K562 (cell line): ENCODE data around the gene DDX39A. TPM values are rescaled to one million over a fixed set of nuclear protein-coding genes. Genes with fewer than 3 reads are reported as not detected.

Experiments
- CSDE1 ChIP-seq, 2 experiments: fragments of 450-650 bp; IDR thresholded peaks; 2 replicates each; pipeline ENCODE4 v1.6.1; 2016; ENCODE audit warnings: mild to moderate bottlenecking in 1 of 2
- ERF ChIP-seq: fragments of 450-650 bp; formaldehyde crosslinking; IDR thresholded peaks from 2 replicates; pipeline ENCODE4 v1.4.0; 2020; ENCODE audit warnings: mild to moderate bottlenecking, mixed read lengths
- ESRRB ChIP-seq: fragments of 250-450 bp; sonication (Bioruptor Pico); IDR thresholded peaks from 2 replicates; pipeline ENCODE4 v1.5.0; 2020; ENCODE audit warnings: mild to moderate bottlenecking, moderate library complexity, borderline replicate concordance
- HDAC6 ChIP-seq: IDR thresholded peaks from 2 replicates; pipeline ENCODE4 v1.6.1; 2012; ENCODE audit warnings: low read depth, mild to moderate bottlenecking, control low read depth, inconsistent platforms, low read length, moderate library complexity
- HEY1 ChIP-seq: fragments of 250-450 bp; sonication (Bioruptor Pico); IDR thresholded peaks from 2 replicates; pipeline ENCODE4 v1.5.0; 2020; ENCODE audit warnings: mild to moderate bottlenecking, moderate library complexity, borderline replicate concordance
- ILF3 ChIP-seq: fragments of 450-650 bp; IDR thresholded peaks from 2 replicates; pipeline ENCODE4 v1.6.1; 2018; ENCODE audit warnings: antibody characterized with exemption, mild to moderate bottlenecking, moderate library complexity, borderline replicate concordance
- ILK ChIP-seq: fragments of 450-650 bp; IDR thresholded peaks from 2 replicates; pipeline ENCODE4 v1.6.1; 2016; ENCODE audit warnings: missing genetic modification characterization, low read depth, mild to moderate bottlenecking, missing compliant biosample characterization, moderate library complexity, borderline replicate concordance
- LARP7 ChIP-seq: fragments of 450-650 bp; IDR thresholded peaks from 2 replicates; pipeline ENCODE4 v1.6.1; 2016
- MBD2 ChIP-seq: sonication (generic); IDR thresholded peaks from 2 replicates; pipeline ENCODE4 v1.6.1; 2016; ENCODE audit warnings: low read depth, borderline replicate concordance
- MEF2A ChIP-seq: IDR thresholded peaks from 2 replicates; pipeline ENCODE4 v1.6.1; 2011; ENCODE audit warnings: low read depth, mild to moderate bottlenecking, low read length, moderate library complexity; ENCODE audit not compliant: control insufficient read depth
- NFIX ChIP-seq: fragments of 250-450 bp; sonication (Bioruptor Pico); IDR thresholded peaks from 2 replicates; pipeline ENCODE4 v1.4.0; 2020; ENCODE audit warnings: low read depth, mild to moderate bottlenecking, moderate library complexity
- POLR2AphosphoS5 ChIP-seq: IDR thresholded peaks from 2 replicates; pipeline ENCODE4 v1.6.1; 2011; ENCODE audit warnings: mild to moderate bottlenecking, low read depth, low read length, moderate library complexity; ENCODE audit not compliant: control insufficient read depth, insufficient read depth
- RAD21 ChIP-seq, 2 experiments: fragments of 250-450 bp in 1 of 2; fragments of 450-650 bp in 1 of 2; sonication (Bioruptor Pico) in 1 of 2; formaldehyde crosslinking in 1 of 2; IDR thresholded peaks in 1 of 2; conservative IDR thresholded peaks in 1 of 2; 2 replicates each; pipeline versions ENCODE4 v1.4.0 to v1.8.0; 2020 to 2022; ENCODE audit warnings: mild to moderate bottlenecking in 2 of 2, moderate library complexity in 1 of 2
- RHOXF2B ChIP-seq: fragments of 250-450 bp; sonication (Bioruptor Pico); conservative IDR thresholded peaks from 2 replicates; pipeline ENCODE4 v1.5.1; 2021
- SETDB1 ChIP-seq: IDR thresholded peaks from one replicate; pipeline ENCODE4 v1.6.1; 2012; ENCODE audit warnings: low read length, control low read depth, inconsistent platforms
- SMARCA4 ChIP-seq: fragments of 450-650 bp; IDR thresholded peaks from 2 replicates; pipeline ENCODE4 v1.6.1; 2016
- TAF7 ChIP-seq: fragments of 450-650 bp; IDR thresholded peaks from 2 replicates; pipeline ENCODE4 v1.6.1; 2016; ENCODE audit warnings: missing genetic modification characterization, missing compliant biosample characterization
- TEAD2 ChIP-seq: fragments of 450-650 bp; IDR thresholded peaks from 2 replicates; pipeline ENCODE4 v1.6.1; 2016; ENCODE audit warnings: missing genetic modification characterization, control low read depth, missing compliant biosample characterization
- TEAD4 ChIP-seq, 2 experiments: sonication (generic) in 1 of 2; formaldehyde crosslinking in 1 of 2; IDR thresholded peaks; 2 replicates each; pipeline versions ENCODE4 v1.6.1 to v1.8.0; 2012 to 2022; ENCODE audit warnings: borderline replicate concordance in 1 of 2, inconsistent platforms in 1 of 2, low read length in 1 of 2, mild to moderate bottlenecking in 1 of 2, missing genetic modification reagents in 1 of 2
- ZNF133 ChIP-seq: fragments of 250-450 bp; sonication (Bioruptor Pico); IDR thresholded peaks from 2 replicates; pipeline ENCODE4 v1.4.0; 2020; ENCODE audit warnings: mild to moderate bottlenecking
- ZNF175 ChIP-seq: fragments of 200-800 bp; sonication (Bioruptor generic); IDR thresholded peaks from 2 replicates; pipeline ENCODE4 v1.6.1; 2016; ENCODE audit warnings: low read depth, mild to moderate bottlenecking, missing genetic modification characterization, missing compliant biosample characterization
- ZNF224 ChIP-seq: sonication (generic); formaldehyde crosslinking; IDR thresholded peaks from 2 replicates; pipeline ENCODE4 v1.8.0; 2022; ENCODE audit warnings: mild to moderate bottlenecking, missing genetic modification reagents
- ZNF311 ChIP-seq: fragments of 250-450 bp; sonication (Bioruptor Pico); IDR thresholded peaks from 2 replicates; pipeline ENCODE4 v1.4.0; 2020; ENCODE audit warnings: mild to moderate bottlenecking, moderate library complexity
- ZNF444 ChIP-seq: fragments of 250-450 bp; sonication (Bioruptor Pico); IDR thresholded peaks from 2 replicates; pipeline ENCODE4 v1.4.0; 2020; ENCODE audit warnings: mild to moderate bottlenecking, moderate library complexity
- ZNF695 ChIP-seq: fragments of 450-650 bp; formaldehyde crosslinking; IDR thresholded peaks from 2 replicates; pipeline ENCODE4 v1.4.0; 2020; ENCODE audit warnings: mild to moderate bottlenecking, moderate library complexity
- ZNF717 ChIP-seq: fragments of 250-450 bp; sonication (Bioruptor Pico); IDR thresholded peaks from 2 replicates; pipeline ENCODE4 v1.5.0; 2021
- polyA plus RNA-seq, 8 experiments: library from polyadenylated mRNA; depleted of rRNA in 4 of 8; stranded (reverse) in 5 of 8; unstranded in 3 of 8; fragments of >200 nt; fragmentation: Nextera tagmentation in 2 of 8; fragmentation: Illumina TruSeq in 1 of 8; extraction: Ambion mirVana in 2 of 8; extraction: Trizol in 1 of 8; gene quantifications; 2 replicates each; pipeline versions ENCODE4 v1.2.1 to v1.2.3, GENCODE V29; 2011 to 2014; ENCODE audit warnings: inconsistent platforms in 1 of 8, missing spikeins in 1 of 8
- total RNA-seq, 7 experiments: library from RNA; depleted of rRNA in 6 of 7; stranded (reverse); fragments of >200 nt in 6 of 7; fragmentation: Illumina TruSeq in 2 of 7; extraction: Trizol in 2 of 7; gene quantifications; 2 replicates each; pipeline versions ENCODE4 v1.2.1 to v1.2.3, GENCODE V29; 2011 to 2021; ENCODE audit warnings: low replicate concordance in 1 of 7
- TF ChIP-seq, protein P1 (sequence below): sonication (generic); formaldehyde crosslinking; IDR thresholded peaks from 2 replicates; pipeline ENCODE4 v1.8.1; 2023; ENCODE audit warnings: mild to moderate bottlenecking, missing genetic modification reagents
- TF ChIP-seq, protein P2 (sequence below): fragments of 250-450 bp; sonication (Bioruptor Pico); IDR thresholded peaks from 2 replicates; pipeline ENCODE4 v1.8.0; 2022; ENCODE audit warnings: inconsistent platforms
- TF ChIP-seq, protein P3 (sequence below): fragments of 250-450 bp; sonication (Bioruptor Pico); IDR thresholded peaks from 2 replicates; pipeline ENCODE4 v1.8.0; 2021; ENCODE audit warnings: moderate library complexity, mild to moderate bottlenecking, inconsistent platforms

Gene DDX39A
- total and polyA plus RNA-seq, 9 of the 15 experiments (the other 6 are each of a cell fraction or from before 2014, with no cell fraction given): 90.3 to 250 (median 188) TPM

DNA sequence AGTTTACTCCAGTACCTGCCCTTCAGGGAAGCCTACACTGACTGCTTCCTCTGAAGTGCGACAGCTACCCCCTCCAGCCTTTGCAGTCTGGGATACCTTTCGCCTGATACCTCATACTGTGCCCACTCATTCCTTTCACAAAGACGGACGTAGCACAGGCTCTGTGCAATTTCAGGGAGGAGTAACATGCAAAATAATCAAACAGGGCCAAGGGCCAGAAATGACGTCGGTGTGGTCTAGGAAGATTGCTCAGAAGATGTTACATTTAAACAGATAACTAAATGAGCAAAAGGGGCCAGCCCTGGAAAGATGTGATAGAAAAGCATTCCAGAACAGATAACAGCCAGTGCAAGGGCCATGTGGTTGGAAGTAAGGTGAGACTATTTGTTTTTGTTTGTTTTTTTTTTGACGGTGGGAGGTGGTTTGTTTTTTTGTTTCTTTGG, 6.6 kb upstream of the DDX39A start (continued):
- TF ChIP-seq, protein P1, sequence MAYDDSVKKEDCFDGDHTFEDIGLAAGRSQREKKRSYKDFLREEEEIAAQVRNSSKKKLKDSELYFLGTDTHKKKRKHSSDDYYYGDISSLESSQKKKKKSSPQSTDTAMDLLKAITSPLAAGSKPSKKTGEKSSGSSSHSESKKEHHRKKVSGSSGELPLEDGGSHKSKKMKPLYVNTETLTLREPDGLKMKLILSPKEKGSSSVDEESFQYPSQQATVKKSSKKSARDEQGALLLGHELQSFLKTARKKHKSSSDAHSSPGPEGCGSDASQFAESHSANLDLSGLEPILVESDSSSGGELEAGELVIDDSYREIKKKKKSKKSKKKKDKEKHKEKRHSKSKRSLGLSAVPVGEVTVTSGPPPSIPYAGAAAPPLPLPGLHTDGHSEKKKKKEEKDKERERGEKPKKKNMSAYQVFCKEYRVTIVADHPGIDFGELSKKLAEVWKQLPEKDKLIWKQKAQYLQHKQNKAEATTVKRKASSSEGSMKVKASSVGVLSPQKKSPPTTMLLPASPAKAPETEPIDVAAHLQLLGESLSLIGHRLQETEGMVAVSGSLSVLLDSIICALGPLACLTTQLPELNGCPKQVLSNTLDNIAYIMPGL: no peak
- TF ChIP-seq MEF2A: no peak
- TF ChIP-seq TAF7 (tag): no peak
- TF ChIP-seq CSDE1 (IDR thresholded peaks at IDR 0.05): no peak
- TF ChIP-seq ESRRB: no peak
- TF ChIP-seq HDAC6: no peak
- no peak for TF ChIP-seq ZNF444 (CRISPR knock-in tag)
- no peak for TF ChIP-seq ILF3
- peak; percentile 80 for TF ChIP-seq TEAD4 (IDR thresholded peaks at IDR 0.05; ENCODE audit: low read length)
- TF ChIP-seq TEAD4 (CRISPR knock-in tag; IDR thresholded peaks at IDR 0.05; ENCODE audit: borderline replicate concordance): no peak
- no peak for TF ChIP-seq ZNF311 (CRISPR knock-in tag)
- no peak for TF ChIP-seq POLR2AphosphoS5
- TF ChIP-seq SETDB1: no peak
- no peak for TF ChIP-seq ZNF133 (CRISPR knock-in tag)
- no peak for TF ChIP-seq ZNF224 (CRISPR knock-in tag)
- no peak for TF ChIP-seq ZNF175 (CRISPR knock-in tag)
- TF ChIP-seq TEAD2 (tag): no peak
- TF ChIP-seq RAD21 (CRISPR knock-in tag; conservative IDR thresholded peaks at IDR 0.05 in 1 of 2, IDR thresholded peaks at IDR 0.05 in 1 of 2): no peak
- TF ChIP-seq, protein P2, sequence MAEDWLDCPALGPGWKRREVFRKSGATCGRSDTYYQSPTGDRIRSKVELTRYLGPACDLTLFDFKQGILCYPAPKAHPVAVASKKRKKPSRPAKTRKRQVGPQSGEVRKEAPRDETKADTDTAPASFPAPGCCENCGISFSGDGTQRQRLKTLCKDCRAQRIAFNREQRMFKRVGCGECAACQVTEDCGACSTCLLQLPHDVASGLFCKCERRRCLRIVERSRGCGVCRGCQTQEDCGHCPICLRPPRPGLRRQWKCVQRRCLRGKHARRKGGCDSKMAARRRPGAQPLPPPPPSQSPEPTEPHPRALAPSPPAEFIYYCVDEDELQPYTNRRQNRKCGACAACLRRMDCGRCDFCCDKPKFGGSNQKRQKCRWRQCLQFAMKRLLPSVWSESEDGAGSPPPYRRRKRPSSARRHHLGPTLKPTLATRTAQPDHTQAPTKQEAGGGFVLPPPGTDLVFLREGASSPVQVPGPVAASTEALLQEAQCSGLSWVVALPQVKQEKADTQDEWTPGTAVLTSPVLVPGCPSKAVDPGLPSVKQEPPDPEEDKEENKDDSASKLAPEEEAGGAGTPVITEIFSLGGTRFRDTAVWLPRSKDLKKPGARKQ (CRISPR knock-in tag): no peak
- TF ChIP-seq ILK (tag): no peak
- TF ChIP-seq RHOXF2B (CRISPR knock-in tag): no peak
- TF ChIP-seq HEY1 (CRISPR knock-in tag): no peak
- peak; percentile 74 for TF ChIP-seq SMARCA4
- no peak for TF ChIP-seq ERF
- TF ChIP-seq NFIX (CRISPR knock-in tag): no peak
- no peak for TF ChIP-seq ZNF717 (CRISPR knock-in tag)
- no peak for TF ChIP-seq LARP7
- TF ChIP-seq, protein P3, sequence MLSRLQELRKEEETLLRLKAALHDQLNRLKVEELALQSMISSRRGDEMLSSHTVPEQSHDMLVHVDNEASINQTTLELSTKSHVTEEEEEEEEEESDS (CRISPR knock-in tag): no peak
- TF ChIP-seq MBD2: no peak
- no peak for TF ChIP-seq ZNF695 (CRISPR knock-in tag)
